ENCODE data around the gene FNTB.
A peak's percentile ranks its signal among the peaks of the same experiment; 100 is the strongest.

Gene FNTB

DNA sequence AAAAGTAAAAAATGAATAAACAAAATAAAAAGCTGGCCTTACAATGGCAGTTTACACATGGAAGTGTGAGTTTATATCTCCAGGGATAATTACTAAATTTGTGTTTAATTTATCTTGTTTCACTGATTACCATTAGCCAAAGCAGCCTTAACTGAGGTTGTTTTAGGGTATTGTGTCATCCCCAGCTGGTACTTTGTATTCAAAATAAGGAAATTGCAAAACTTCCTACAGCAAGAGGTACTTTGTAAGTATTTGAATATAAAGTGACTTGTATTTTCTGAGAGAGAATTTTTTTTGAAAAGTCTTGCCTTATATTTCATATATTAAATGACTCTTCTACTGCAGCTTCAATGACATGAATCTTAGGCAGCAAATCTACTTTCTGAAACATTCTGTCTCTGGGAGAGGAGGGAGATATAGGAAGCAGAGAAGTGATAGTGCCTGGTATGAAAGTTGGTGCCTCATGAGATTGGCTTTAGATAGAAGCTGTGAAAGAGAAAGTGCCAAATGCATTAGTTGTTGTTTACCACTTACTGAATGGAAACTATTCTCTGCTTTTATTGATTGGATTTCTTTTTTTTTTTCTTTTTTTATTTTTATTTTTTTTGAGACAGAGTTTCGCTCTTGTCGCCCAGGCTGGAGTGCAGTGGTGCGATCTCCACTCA lies 6.7 kb downstream of the FNTB start:
- H3K27ac ChIP-seq (replicated peaks), result peak overlapping the region; percentile 61
- no peak overlapping the region for H3K4me3 ChIP-seq (replicated peaks; ENCODE audit: insufficient read depth, low read length)
- no peak for TF ChIP-seq SPI1 (IDR thresholded peaks at IDR 0.05; ENCODE audit: borderline replicate concordance, low read depth)
- TF ChIP-seq, protein P1, sequence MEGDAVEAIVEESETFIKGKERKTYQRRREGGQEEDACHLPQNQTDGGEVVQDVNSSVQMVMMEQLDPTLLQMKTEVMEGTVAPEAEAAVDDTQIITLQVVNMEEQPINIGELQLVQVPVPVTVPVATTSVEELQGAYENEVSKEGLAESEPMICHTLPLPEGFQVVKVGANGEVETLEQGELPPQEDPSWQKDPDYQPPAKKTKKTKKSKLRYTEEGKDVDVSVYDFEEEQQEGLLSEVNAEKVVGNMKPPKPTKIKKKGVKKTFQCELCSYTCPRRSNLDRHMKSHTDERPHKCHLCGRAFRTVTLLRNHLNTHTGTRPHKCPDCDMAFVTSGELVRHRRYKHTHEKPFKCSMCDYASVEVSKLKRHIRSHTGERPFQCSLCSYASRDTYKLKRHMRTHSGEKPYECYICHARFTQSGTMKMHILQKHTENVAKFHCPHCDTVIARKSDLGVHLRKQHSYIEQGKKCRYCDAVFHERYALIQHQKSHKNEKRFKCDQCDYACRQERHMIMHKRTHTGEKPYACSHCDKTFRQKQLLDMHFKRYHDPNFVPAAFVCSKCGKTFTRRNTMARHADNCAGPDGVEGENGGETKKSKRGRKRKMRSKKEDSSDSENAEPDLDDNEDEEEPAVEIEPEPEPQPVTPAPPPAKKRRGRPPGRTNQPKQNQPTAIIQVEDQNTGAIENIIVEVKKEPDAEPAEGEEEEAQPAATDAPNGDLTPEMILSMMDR (IDR thresholded peaks at IDR 0.05; ENCODE audit: insufficient read depth, low read length), result no peak
- TF ChIP-seq, protein P2, sequence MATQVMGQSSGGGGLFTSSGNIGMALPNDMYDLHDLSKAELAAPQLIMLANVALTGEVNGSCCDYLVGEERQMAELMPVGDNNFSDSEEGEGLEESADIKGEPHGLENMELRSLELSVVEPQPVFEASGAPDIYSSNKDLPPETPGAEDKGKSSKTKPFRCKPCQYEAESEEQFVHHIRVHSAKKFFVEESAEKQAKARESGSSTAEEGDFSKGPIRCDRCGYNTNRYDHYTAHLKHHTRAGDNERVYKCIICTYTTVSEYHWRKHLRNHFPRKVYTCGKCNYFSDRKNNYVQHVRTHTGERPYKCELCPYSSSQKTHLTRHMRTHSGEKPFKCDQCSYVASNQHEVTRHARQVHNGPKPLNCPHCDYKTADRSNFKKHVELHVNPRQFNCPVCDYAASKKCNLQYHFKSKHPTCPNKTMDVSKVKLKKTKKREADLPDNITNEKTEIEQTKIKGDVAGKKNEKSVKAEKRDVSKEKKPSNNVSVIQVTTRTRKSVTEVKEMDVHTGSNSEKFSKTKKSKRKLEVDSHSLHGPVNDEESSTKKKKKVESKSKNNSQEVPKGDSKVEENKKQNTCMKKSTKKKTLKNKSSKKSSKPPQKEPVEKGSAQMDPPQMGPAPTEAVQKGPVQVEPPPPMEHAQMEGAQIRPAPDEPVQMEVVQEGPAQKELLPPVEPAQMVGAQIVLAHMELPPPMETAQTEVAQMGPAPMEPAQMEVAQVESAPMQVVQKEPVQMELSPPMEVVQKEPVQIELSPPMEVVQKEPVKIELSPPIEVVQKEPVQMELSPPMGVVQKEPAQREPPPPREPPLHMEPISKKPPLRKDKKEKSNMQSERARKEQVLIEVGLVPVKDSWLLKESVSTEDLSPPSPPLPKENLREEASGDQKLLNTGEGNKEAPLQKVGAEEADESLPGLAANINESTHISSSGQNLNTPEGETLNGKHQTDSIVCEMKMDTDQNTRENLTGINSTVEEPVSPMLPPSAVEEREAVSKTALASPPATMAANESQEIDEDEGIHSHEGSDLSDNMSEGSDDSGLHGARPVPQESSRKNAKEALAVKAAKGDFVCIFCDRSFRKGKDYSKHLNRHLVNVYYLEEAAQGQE (IDR thresholded peaks at IDR 0.05; ENCODE audit: insufficient replicate concordance, low read depth), result no peak
- TF ChIP-seq POLR2AphosphoS5 (IDR thresholded peaks at IDR 0.05; ENCODE audit: low read depth), result no peak
- TF ChIP-seq GABPA (IDR thresholded peaks at IDR 0.05; ENCODE audit: low read depth), result no peak
- DNase-seq (ENCODE audit: low read depth in 1 of 2, low spot score in 1 of 2), result peak in 1 of 2 experiments; percentile 42
- H3K27me3 ChIP-seq (ENCODE audit: insufficient read depth, poor library complexity, severe bottlenecking), result no peaks in the 10 kb centered on the region

DNA sequence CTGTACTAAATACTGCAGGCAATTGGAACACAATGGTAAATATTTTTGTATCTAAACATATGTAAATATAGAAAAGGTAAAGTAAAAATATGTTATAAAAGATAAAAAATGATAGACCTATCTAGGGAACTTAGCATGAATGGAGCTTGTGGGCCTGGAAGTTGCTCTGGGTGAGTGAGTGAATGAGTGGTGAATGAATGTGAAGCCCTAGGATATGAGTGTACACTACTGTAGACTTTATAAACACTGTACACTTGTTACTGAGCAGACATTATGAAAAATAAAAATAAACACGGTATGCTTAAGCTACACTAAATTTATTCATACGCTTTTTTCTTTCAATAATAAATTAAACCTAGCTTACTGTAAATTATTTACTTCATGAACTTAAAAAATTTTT lies 7.8 kb downstream of the FNTB start:
- no peak for DNase-seq (ENCODE audit: low read depth in 1 of 2, low spot score in 1 of 2)
- peak overlapping the region; percentile 61 for H3K27ac ChIP-seq (replicated peaks)
- H3K4me3 ChIP-seq (replicated peaks; ENCODE audit: insufficient read depth, low read length), result no peak overlapping the region
- H3K27me3 ChIP-seq (ENCODE audit: insufficient read depth, poor library complexity, severe bottlenecking), result no peaks in the 10 kb centered on the region
- no peak for TF ChIP-seq SPI1 (IDR thresholded peaks at IDR 0.05; ENCODE audit: borderline replicate concordance, low read depth)
- TF ChIP-seq POLR2AphosphoS5 (IDR thresholded peaks at IDR 0.05; ENCODE audit: low read depth), result no peak
- TF ChIP-seq GABPA (IDR thresholded peaks at IDR 0.05; ENCODE audit: low read depth), result no peak
- TF ChIP-seq, protein P2 (IDR thresholded peaks at IDR 0.05; ENCODE audit: insufficient replicate concordance, low read depth), result no peak
- TF ChIP-seq, protein P1 (IDR thresholded peaks at IDR 0.05; ENCODE audit: insufficient read depth, low read length), result no peak

- Histone ChIP-seq H3K4me3 (replicated peaks; ENCODE audit: insufficient read depth, low read length) (no peak overlapping the region), H3K27me3 (ENCODE audit: insufficient read depth, poor library complexity, severe bottlenecking) (no peaks in the 10 kb centered on the region), H3K27ac (replicated peaks) (no peak overlapping the region)
- no peak for TF ChIP-seq GABPA (IDR thresholded peaks at IDR 0.05; ENCODE audit: low read depth)
- TF ChIP-seq SPI1 (IDR thresholded peaks at IDR 0.05; ENCODE audit: borderline replicate concordance, low read depth), result no peak
- TF ChIP-seq, protein P2 (IDR thresholded peaks at IDR 0.05; ENCODE audit: insufficient replicate concordance, low read depth), result no peak
- TF ChIP-seq, protein P1 (IDR thresholded peaks at IDR 0.05; ENCODE audit: insufficient read depth, low read length), result no peak
- TF ChIP-seq POLR2AphosphoS5 (IDR thresholded peaks at IDR 0.05; ENCODE audit: low read depth), result no peak
- no peak for DNase-seq (ENCODE audit: low read depth in 1 of 2, low spot score in 1 of 2)
Measured at GRCh38 chr14:64995291-64995690, 8.6 kb downstream of the FNTB start.

Data from HL-60 (cell line).